ENCODE data around the gene MFRP.

GRCh38 chr11:119335091-119335654 lies 11.3 kb downstream of the MFRP start:
- TF ChIP-seq CTCF (IDR thresholded peaks at IDR 0.05) (no peak), POLR2AphosphoS5 (IDR thresholded peaks at IDR 0.05; ENCODE audit: low read depth, low read length) (no peak), SIN3A (IDR thresholded peaks at IDR 0.05; ENCODE audit: borderline replicate concordance, insufficient read depth, low read depth, low read length) (no peak), TCF7L2 (IDR thresholded peaks at IDR 0.05; ENCODE audit: low read depth, low read length) (no peak)
